Upper lobe of left lung (tissue), 6 donors: ENCODE measurements around the gene SLX4IP. TPM values are rescaled to one million over a fixed set of nuclear protein-coding genes. Genes with fewer than 3 reads are reported as not detected.
A peak's percentile ranks its signal among the peaks of the same experiment; 100 is the strongest.

Source experiments
- ATAC-seq, 2 donors: fragments of 200-7000 bp; cut with Tn5 transposase; one replicate each; pipeline ENCODE4 v1.9.1; 2022; ENCODE audit warnings: mild to moderate bottlenecking in 2 of 2, moderate library complexity in 2 of 2; ENCODE audit not compliant: low FRiP score in 2 of 2
- DNase-seq, 2 donors: peaks; one replicate each; pipeline ENCODE4 v3.0.0-alpha.2; 2019 to 2020
- H3K27ac ChIP-seq, 4 donors: fragments of 200-600 bp; sonication (generic); one replicate each; pipeline ENCODE4 v1.5.1; 2016 to 2019
- H3K27me3 ChIP-seq, 4 donors: fragments of 200-600 bp; sonication (generic); one replicate each; pipeline ENCODE4 v1.5.1; 2017 to 2019
- H3K36me3 ChIP-seq, 4 donors: fragments of 200-600 bp; sonication (generic); one replicate each; pipeline ENCODE4 v1.5.1; 2016 to 2019
- H3K4me1 ChIP-seq, 4 donors: fragments of 200-600 bp; sonication (generic); one replicate each; pipeline ENCODE4 v1.5.1; 2018 to 2019
- H3K4me3 ChIP-seq, 4 donors: fragments of 200-600 bp; sonication (generic); one replicate each; pipeline ENCODE4 v1.5.1; 2017 to 2019; ENCODE audit warnings: mild to moderate bottlenecking in 2 of 4, moderate library complexity in 1 of 4
- H3K9me3 ChIP-seq, 4 donors: fragments of 200-600 bp; sonication (generic); one replicate each; pipeline ENCODE4 v1.5.1; 2018 to 2019
- EP300 ChIP-seq, 4 donors: sonication (generic); formaldehyde crosslinking; IDR thresholded peaks; one replicate each; pipeline ENCODE4 v1.5.1; 2017; ENCODE audit warnings: antibody characterized with exemption in 4 of 4, control low read depth in 2 of 4
- POLR2A ChIP-seq, 4 donors: fragments of 450-650 bp; IDR thresholded peaks; one replicate each; pipeline ENCODE4 v1.5.1; 2016 to 2017; ENCODE audit warnings: antibody characterized with exemption in 4 of 4, mild to moderate bottlenecking in 2 of 4
- POLR2AphosphoS5 ChIP-seq, 2 donors: sonication (generic); formaldehyde crosslinking; IDR thresholded peaks; one replicate each; pipeline ENCODE4 v1.5.1; 2017; ENCODE audit warnings: antibody characterized with exemption in 2 of 2
- WGBS, 2 donors: methylation state at CpG; one replicate each; pipeline ENCODE4 v1.1.5; 2017 to 2018; 5-methylcytosine and 5-hydroxymethylcytosine counted together
- total RNA-seq, 6 donors: library from RNA; depleted of rRNA in 4 of 6; stranded (reverse); fragments of >200 nt in 4 of 6; gene quantifications; one replicate each; pipeline versions ENCODE4 v1.1.0 to v1.2.1, GENCODE V29; 2016 to 2021
- TF ChIP-seq, protein P1 (sequence below), 6 experiments: fragments of 450-650 bp in 4 of 6; fragments of 200-600 bp in 2 of 6; sonication (generic) in 2 of 6; IDR thresholded peaks; one replicate each; pipeline ENCODE4 v1.5.1; 2016 to 2019; ENCODE audit warnings: antibody characterized with exemption in 6 of 6
- donor health status: DM: no; HTN: no; CAD: no; lungs with moderate emphysema.
- donor health status: DM: no; HTN: yes; CAD: no; lungs with severe emphysema.

SLX4IP gene
- total RNA-seq, 6 donors from 2014 or later, result 3.2 to 6.0 (median 4.5) TPM

DNA sequence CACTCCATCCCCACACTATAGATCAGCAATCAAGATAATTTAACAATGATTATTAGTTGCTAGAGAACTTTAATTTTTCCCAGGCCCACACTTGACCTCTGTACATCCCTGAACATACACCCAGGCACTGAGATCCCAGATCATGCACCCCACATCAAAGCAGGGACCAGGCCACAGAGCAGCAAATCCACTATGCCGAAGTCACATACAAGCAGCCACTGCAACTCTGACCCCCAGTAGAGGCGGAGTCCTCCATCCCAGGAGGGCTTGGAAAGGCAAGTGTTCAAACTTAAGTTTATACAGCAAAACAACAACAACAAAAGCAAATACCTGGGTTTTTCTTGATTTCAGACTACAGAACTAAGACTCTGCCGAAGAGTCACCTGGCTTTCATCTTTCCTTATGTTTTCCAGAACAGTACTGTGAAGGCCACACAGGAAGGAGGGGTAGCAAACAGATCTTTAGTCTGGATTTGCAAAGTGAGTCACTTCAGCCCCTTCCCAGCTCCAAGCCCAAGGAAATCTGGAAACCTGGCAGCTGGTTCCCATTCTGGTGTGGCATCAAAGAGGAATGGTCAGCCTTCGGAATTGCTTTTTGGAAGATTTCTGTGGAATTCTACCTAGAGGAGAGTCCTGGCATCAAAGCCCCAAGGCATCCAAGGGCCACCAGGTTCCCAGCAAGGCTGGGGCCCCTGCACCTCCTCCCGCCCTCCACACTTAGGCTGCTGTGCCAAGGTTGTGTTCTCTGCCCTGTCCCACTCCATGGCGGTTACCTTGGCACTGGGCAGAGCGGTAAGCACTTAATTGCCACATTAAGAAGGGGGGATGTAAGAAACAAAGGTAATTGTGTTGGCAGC lies 231.3 kb downstream of the SLX4IP start:
- Histone ChIP-seq H3K9me3 (no peaks in the 10 kb centered on the region), H3K4me1 (peaks cover 51 to 84% (median 55%) of the 10 kb centered on the region in 4 donors), H3K27me3 (no peaks in the 10 kb centered on the region), H3K27ac (peak overlapping the region; percentile 55 to 76 (median 63)), H3K36me3 (peaks cover 5 to 46% (median 14%) of the 10 kb centered on the region in 4 donors), H3K4me3 (no peak overlapping the region)
- ATAC-seq, result no peak
- 77% methylated on average over 3 to 7 of the region's 7 CpGs for WGBS, 2 donors
- TF ChIP-seq EP300 (IDR thresholded peaks at IDR 0.05), result no peak
- TF ChIP-seq POLR2A (IDR thresholded peaks at IDR 0.05), result no peak
- no peak for TF ChIP-seq POLR2AphosphoS5 (IDR thresholded peaks at IDR 0.05)
- TF ChIP-seq, protein P1, sequence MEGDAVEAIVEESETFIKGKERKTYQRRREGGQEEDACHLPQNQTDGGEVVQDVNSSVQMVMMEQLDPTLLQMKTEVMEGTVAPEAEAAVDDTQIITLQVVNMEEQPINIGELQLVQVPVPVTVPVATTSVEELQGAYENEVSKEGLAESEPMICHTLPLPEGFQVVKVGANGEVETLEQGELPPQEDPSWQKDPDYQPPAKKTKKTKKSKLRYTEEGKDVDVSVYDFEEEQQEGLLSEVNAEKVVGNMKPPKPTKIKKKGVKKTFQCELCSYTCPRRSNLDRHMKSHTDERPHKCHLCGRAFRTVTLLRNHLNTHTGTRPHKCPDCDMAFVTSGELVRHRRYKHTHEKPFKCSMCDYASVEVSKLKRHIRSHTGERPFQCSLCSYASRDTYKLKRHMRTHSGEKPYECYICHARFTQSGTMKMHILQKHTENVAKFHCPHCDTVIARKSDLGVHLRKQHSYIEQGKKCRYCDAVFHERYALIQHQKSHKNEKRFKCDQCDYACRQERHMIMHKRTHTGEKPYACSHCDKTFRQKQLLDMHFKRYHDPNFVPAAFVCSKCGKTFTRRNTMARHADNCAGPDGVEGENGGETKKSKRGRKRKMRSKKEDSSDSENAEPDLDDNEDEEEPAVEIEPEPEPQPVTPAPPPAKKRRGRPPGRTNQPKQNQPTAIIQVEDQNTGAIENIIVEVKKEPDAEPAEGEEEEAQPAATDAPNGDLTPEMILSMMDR (IDR thresholded peaks at IDR 0.05), result no peak
- no peak for DNase-seq

DNA sequence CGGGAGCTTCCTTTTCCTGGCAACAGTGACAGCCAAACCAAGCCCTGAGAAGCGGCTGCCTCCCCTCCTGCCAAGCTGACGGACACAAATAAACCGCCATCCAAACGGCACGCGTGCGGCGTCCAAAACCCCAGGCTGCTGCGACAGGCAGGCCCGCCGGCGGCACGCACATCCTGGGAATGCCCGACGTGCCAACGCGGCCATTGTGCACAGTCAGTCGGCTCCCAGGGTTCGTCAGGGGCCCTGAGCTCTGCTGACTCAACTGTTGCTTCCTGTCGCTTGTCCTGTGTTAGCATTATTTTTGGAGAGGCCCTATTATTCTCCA lies 231.9 kb downstream of the SLX4IP start:
- TF ChIP-seq POLR2A (IDR thresholded peaks at IDR 0.05), result no peak
- TF ChIP-seq POLR2AphosphoS5 (IDR thresholded peaks at IDR 0.05), result peak; percentile 30 to 52
- Histone ChIP-seq H3K4me1 (peaks cover 54 to 87% (median 57%) of the 10 kb centered on the region in 4 donors), H3K9me3 (no peaks in the 10 kb centered on the region), H3K27me3 (no peaks in the 10 kb centered on the region), H3K36me3 (peaks cover 5 to 40% (median 12%) of the 10 kb centered on the region in 4 donors), H3K4me3 (peak overlapping the region in 1 of 4 donors; percentile 12), H3K27ac (peak overlapping the region; percentile 55 to 76 (median 63))
- no peak for ATAC-seq
- peak in 1 of 2 donors; percentile 84 for DNase-seq
- WGBS, 2 donors, result 40 to 93% methylated on average over 1 to 21 of the region's 21 CpGs

DNA sequence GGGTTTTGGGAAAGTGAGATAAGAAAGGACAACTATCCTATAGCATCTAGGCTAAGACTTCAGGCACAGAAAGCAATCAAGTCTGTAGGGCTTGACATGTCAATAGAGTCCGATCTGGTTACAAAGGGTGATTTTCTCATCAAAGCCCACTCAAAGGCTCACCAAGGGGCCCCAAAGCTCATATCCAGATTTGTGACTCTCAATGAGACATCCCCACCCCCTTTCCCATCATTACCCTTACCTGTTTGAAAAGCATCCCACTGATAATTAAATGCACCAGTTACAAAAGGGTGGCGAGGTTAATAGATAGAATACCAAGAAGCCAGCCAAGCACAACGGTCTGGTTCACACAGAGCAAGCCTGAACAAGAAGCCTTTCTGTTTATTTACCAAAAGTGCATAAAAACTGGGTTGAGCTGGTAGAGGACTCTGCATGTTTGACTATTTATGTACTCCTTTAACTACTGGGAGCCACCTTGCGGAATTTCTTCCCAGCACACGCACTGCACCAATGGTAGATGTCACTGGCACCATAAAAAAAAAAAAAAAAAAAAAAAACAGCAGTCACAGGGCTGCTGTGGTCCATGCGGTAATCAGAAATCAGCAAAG lies 232.6 kb downstream of the SLX4IP start:
- no peak for TF ChIP-seq POLR2A (IDR thresholded peaks at IDR 0.05)
- no peak for TF ChIP-seq EP300 (IDR thresholded peaks at IDR 0.05)
- no peak for TF ChIP-seq POLR2AphosphoS5 (IDR thresholded peaks at IDR 0.05)
- TF ChIP-seq, protein P1 (IDR thresholded peaks at IDR 0.05), result no peak
- no peaks in the 10 kb centered on the region for H3K9me3 ChIP-seq
- H3K27ac ChIP-seq, result peak overlapping the region in 3 of 4 donors; percentile 59 to 76 (median 67)
- H3K4me1 ChIP-seq, result peaks cover 54 to 87% (median 56%) of the 10 kb centered on the region in 4 donors
- H3K4me3 ChIP-seq, result peak overlapping the region in 1 of 4 donors; percentile 12
- H3K36me3 ChIP-seq, result peaks cover 5 to 34% (median 8%) of the 10 kb centered on the region in 4 donors
- no peaks in the 10 kb centered on the region for H3K27me3 ChIP-seq
- 76 to 91% methylated on average over 6 of the region's 6 CpGs for WGBS, 2 donors
- no peak for ATAC-seq
- no peak for DNase-seq

DNA sequence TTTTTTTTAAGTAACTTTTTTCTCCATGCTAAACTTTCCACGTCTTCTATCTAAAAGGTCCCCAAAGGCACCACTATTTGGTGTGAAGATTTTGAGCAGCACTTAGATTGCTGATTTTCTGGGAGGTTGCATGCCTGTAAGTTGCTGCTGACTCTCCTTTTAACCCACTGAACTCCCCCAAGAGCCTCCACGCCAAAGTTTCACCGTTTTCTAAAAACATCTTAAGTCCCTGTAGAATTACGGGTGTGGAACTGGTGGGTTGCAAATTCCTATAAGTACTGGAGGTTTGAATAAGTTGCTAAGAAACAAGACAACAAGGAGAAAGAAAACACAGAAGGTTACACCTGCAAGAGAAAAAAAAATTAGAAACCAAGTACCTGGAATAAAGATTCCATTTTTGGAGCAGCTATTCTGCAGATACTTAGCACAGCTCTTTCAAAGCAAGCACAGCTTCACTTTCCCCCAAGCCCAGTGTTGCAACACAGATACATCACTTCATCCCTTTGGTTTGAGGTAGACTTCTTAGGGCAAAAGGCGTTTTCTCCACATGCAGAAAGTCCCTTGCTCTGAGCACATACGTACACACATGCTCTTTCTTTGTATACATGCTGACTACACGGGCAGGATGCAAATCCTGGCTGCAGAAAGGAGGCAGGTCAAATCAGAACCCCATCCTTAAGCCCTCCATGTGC lies 233.7 kb downstream of the SLX4IP start:
- WGBS, 2 donors, result 79 to 84% methylated on average over 7 of the region's 7 CpGs
- Histone ChIP-seq H3K9me3 (no peaks in the 10 kb centered on the region), H3K27ac (no peak overlapping the region), H3K4me1 (peaks cover 52 to 80% (median 53%) of the 10 kb centered on the region in 4 donors), H3K4me3 (no peak overlapping the region), H3K27me3 (no peaks in the 10 kb centered on the region), H3K36me3 (peaks cover 0 to 23% (median 3%) of the 10 kb centered on the region in 4 donors)
- no peak for TF ChIP-seq EP300 (IDR thresholded peaks at IDR 0.05)
- TF ChIP-seq POLR2AphosphoS5 (IDR thresholded peaks at IDR 0.05), result no peak
- TF ChIP-seq, protein P1 (IDR thresholded peaks at IDR 0.05), result no peak
- TF ChIP-seq POLR2A (IDR thresholded peaks at IDR 0.05), result no peak
- no peak for DNase-seq
- ATAC-seq, result no peak
